AG09309 (cell line): ENCODE measurements around the gene SPEN.

Experiments used
- DNase-seq: peaks from one replicate; pipeline ENCODE4 v3.0.0-alpha.2; 2010; ENCODE audit warnings: low read depth
- H3K4me3 ChIP-seq: 2 replicates; pipeline ENCODE4 v1.5.1; 2011; ENCODE audit warnings: mild to moderate bottlenecking, low read depth, low read length, moderate library complexity; ENCODE audit not compliant: control insufficient read depth
- TF ChIP-seq, protein P1 (sequence below): IDR thresholded peaks from 2 replicates; pipeline ENCODE4 v1.5.1; 2011; ENCODE audit warnings: mild to moderate bottlenecking, low read depth, low read length, inconsistent platforms; ENCODE audit not compliant: insufficient read depth, control insufficient read depth; ENCODE audit errors: missing control alignments

The SPEN gene

GRCh38 chr1:15847100-15847892, at the start of gene SPEN:
TSS of gene SPEN (plus strand) at chr1:15847707. CDS start at chr1:15848068, 361 bp downstream.
- peak; percentile 84 for DNase-seq
- TF ChIP-seq, protein P1, sequence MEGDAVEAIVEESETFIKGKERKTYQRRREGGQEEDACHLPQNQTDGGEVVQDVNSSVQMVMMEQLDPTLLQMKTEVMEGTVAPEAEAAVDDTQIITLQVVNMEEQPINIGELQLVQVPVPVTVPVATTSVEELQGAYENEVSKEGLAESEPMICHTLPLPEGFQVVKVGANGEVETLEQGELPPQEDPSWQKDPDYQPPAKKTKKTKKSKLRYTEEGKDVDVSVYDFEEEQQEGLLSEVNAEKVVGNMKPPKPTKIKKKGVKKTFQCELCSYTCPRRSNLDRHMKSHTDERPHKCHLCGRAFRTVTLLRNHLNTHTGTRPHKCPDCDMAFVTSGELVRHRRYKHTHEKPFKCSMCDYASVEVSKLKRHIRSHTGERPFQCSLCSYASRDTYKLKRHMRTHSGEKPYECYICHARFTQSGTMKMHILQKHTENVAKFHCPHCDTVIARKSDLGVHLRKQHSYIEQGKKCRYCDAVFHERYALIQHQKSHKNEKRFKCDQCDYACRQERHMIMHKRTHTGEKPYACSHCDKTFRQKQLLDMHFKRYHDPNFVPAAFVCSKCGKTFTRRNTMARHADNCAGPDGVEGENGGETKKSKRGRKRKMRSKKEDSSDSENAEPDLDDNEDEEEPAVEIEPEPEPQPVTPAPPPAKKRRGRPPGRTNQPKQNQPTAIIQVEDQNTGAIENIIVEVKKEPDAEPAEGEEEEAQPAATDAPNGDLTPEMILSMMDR = no peak
- peak within 1 kb of the TSS; percentile 66 for H3K4me3 ChIP-seq

DNA sequence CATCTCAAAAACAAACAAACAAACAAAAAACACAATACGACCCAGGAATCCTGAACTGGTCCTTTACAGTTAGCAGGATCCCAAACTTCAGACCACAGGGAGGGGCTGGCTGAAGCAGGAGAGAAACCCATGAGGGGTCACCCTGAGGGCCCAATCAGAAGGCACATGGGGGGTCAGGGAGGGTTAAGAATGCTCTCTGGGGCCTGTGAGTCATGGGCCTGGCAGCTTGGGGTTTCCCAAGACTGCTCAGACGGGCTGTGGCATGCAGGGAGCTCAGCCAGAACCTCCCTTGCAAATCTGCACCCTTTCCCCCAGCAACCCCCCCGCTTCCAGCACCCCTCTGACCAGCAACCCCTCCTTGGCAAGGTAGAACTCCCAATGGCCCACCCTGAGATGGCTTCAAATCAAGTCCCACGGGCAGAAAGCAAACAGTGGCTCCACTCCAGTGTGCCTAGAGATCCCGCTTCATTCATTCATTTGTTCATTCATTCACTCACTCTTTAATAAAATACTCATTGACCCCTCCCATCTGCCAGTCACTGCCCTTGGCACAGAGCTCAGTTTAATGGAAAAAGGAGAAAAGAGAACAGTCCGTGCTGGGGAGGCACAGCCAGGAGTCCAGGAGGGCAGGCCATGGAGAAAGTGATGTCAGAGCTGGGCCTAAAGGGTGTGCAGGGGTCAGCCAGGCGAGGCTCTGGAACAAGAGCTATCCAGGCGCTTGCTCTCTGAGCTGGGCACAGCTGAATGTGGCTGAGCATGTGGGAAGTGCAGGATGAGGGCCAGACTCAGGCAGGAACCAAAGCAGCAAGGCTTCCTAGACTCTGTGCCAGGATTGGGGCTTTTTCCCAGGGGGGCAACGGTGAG, 48.3 kb upstream of the SPEN start:
- TF ChIP-seq, protein P1 = no peak
- H3K4me3 ChIP-seq = no peak overlapping the region
- DNase-seq = peak; percentile 83

GRCh38 chr1:15799928-15800835, 47.3 kb upstream of the SPEN start:
- H3K4me3 ChIP-seq = no peak overlapping the region
- TF ChIP-seq, protein P1 = no peak
- no peak for DNase-seq

- DNase-seq = no peak
- TF ChIP-seq, protein P1 = no peak
- no peak overlapping the region for H3K4me3 ChIP-seq
Measured at GRCh38 chr1:15802234-15802965, 45.1 kb upstream of the SPEN start.

- DNase-seq = no peak
- TF ChIP-seq, protein P1 = peak; percentile 37
- no peak overlapping the region for H3K4me3 ChIP-seq
Measured at GRCh38 chr1:15803380-15803779, 44.1 kb upstream of the SPEN start.
